IMR-90 (cell line): ENCODE results near the gene ZNF362.

Experiments
- BHLHE40 ChIP-seq: fragments of 150-350 bp; IDR thresholded peaks from 2 replicates; pipeline ENCODE4 v1.6.1; 2016; ENCODE audit warnings: mild to moderate bottlenecking, low read depth, low read length
- CEBPB ChIP-seq: IDR thresholded peaks from 2 replicates; pipeline ENCODE4 v1.6.1; 2012; ENCODE audit warnings: low read depth, low read length, improper control_type of control experiment
- CHD1 ChIP-seq: IDR thresholded peaks from 2 replicates; pipeline ENCODE4 v1.6.1; 2012; ENCODE audit warnings: low read depth, low read length, improper control_type of control experiment
- ELK1 ChIP-seq: fragments of 150-350 bp; IDR thresholded peaks from 2 replicates; pipeline ENCODE4 v1.6.1; 2016; ENCODE audit warnings: low read depth, mild to moderate bottlenecking, low read length, moderate library complexity, borderline replicate concordance
- FOS ChIP-seq: fragments of 150-350 bp; IDR thresholded peaks from 2 replicates; pipeline ENCODE4 v1.6.1; 2016; ENCODE audit warnings: low read depth, low read length
- MAFK ChIP-seq: IDR thresholded peaks from 2 replicates; pipeline ENCODE4 v1.6.1; 2012; ENCODE audit warnings: low read depth, low read length, improper control_type of control experiment
- POLR2A ChIP-seq: IDR thresholded peaks from 2 replicates; pipeline ENCODE4 v1.6.1; 2012; ENCODE audit warnings: mild to moderate bottlenecking, low read depth, low read length
- RCOR1 ChIP-seq: IDR thresholded peaks from 2 replicates; pipeline ENCODE4 v1.6.1; 2012; ENCODE audit warnings: mild to moderate bottlenecking, low read length, improper control_type of control experiment; ENCODE audit not compliant: insufficient replicate concordance
- SMC3 ChIP-seq: fragments of 150-350 bp; IDR thresholded peaks from 2 replicates; pipeline ENCODE4 v1.6.1; 2016; ENCODE audit warnings: low read depth, mild to moderate bottlenecking, antibody characterized with exemption, low read length, moderate library complexity
- USF2 ChIP-seq: fragments of 150-350 bp; IDR thresholded peaks from 2 replicates; pipeline ENCODE4 v1.6.1; 2017; ENCODE audit warnings: mild to moderate bottlenecking, antibody characterized with exemption, low read length, low read depth
- TF ChIP-seq, protein P1 (sequence below): conservative IDR thresholded peaks from 2 replicates; pipeline ENCODE4 v1.5.1; 2012; ENCODE audit warnings: mild to moderate bottlenecking, low read depth, low read length, improper control_type of control experiment

- TF ChIP-seq, protein P1, sequence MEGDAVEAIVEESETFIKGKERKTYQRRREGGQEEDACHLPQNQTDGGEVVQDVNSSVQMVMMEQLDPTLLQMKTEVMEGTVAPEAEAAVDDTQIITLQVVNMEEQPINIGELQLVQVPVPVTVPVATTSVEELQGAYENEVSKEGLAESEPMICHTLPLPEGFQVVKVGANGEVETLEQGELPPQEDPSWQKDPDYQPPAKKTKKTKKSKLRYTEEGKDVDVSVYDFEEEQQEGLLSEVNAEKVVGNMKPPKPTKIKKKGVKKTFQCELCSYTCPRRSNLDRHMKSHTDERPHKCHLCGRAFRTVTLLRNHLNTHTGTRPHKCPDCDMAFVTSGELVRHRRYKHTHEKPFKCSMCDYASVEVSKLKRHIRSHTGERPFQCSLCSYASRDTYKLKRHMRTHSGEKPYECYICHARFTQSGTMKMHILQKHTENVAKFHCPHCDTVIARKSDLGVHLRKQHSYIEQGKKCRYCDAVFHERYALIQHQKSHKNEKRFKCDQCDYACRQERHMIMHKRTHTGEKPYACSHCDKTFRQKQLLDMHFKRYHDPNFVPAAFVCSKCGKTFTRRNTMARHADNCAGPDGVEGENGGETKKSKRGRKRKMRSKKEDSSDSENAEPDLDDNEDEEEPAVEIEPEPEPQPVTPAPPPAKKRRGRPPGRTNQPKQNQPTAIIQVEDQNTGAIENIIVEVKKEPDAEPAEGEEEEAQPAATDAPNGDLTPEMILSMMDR, result no peak
- TF ChIP-seq RCOR1 (no peak), CHD1 (no peak), POLR2A (no peak), FOS (no peak), SMC3 (no peak), CEBPB (no peak), BHLHE40 (no peak), USF2 (no peak), MAFK (no peak), ELK1 (no peak)
Observed at GRCh38 chr1:33331444-33332356, 75.4 kb downstream of the ZNF362 start.
